Heart left ventricle (tissue), 13 donors: ENCODE results near the gene UCN3.

Source experiments
- POLR2A ChIP-seq, 2 donors: fragments of 450-650 bp; IDR thresholded peaks; one replicate each; pipeline ENCODE4 v1.6.1; 2017; ENCODE audit warnings: antibody characterized with exemption in 2 of 2, mild to moderate bottlenecking in 2 of 2, moderate library complexity in 2 of 2
- TF ChIP-seq, protein P1 (sequence below), 12 donors: fragments of 200-600 bp; sonication (generic) in 4 of 12; IDR thresholded peaks; one replicate each; pipeline versions ENCODE4 v1.5.0 to v1.8.0; 2018 to 2022; ENCODE audit warnings: antibody characterized with exemption in 12 of 12, mild to moderate bottlenecking in 5 of 12
- donor health status: ischemic (EF 13 %, LVEDD 7.1; RV severe dilation, severe dysfunction).
- donor health status: DM: no; HTN: yes; CAD: no.
- donor health status: DM: no; HTN: no; CAD: no.
- donor health status: ischemic (EF 25% LVEDD 6.9; RV normal size, moderate dysfunction).
- donor health status: ischemic (EF 25% LVEDD 5.7; RV mildly dilated, moderate dysfunction).
- donor health status: ischemic (EF 35%, LVEDD 5.7; RV mildly dilated, moderate dysfunction).
- donor health status: nonischemic (EF 11% LVEDD 7.7; RV severe dilation, severe dysfunction).
- donor health status: DM: yes; HTN: yes; CAD: no.
- donor health status: PGD.
- donor health status: ischemic (EF 29% LVEDD 5.4; RV normal size, mild dysfunction).
- donor health status: nonischemic (EF 23%, LVEDD 6.1; RV moderate dilation, normal function).

GRCh38 chr10:5355594-5356301, 9.0 kb upstream of the UCN3 start:
- TF ChIP-seq, protein P1, sequence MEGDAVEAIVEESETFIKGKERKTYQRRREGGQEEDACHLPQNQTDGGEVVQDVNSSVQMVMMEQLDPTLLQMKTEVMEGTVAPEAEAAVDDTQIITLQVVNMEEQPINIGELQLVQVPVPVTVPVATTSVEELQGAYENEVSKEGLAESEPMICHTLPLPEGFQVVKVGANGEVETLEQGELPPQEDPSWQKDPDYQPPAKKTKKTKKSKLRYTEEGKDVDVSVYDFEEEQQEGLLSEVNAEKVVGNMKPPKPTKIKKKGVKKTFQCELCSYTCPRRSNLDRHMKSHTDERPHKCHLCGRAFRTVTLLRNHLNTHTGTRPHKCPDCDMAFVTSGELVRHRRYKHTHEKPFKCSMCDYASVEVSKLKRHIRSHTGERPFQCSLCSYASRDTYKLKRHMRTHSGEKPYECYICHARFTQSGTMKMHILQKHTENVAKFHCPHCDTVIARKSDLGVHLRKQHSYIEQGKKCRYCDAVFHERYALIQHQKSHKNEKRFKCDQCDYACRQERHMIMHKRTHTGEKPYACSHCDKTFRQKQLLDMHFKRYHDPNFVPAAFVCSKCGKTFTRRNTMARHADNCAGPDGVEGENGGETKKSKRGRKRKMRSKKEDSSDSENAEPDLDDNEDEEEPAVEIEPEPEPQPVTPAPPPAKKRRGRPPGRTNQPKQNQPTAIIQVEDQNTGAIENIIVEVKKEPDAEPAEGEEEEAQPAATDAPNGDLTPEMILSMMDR (IDR thresholded peaks at IDR 0.05) = no peak
- TF ChIP-seq POLR2A (IDR thresholded peaks at IDR 0.05) = no peak
